Neural cell (in vitro differentiated cells): Measurements from ENCODE around the gene PACS1.

Source experiments
- CTCF ChIP-seq: fragments of 450-650 bp; IDR thresholded peaks from 2 replicates; pipeline ENCODE4 v1.5.1; 2014; ENCODE audit warnings: antibody characterized with exemption, mild to moderate bottlenecking, moderate library complexity; ENCODE audit not compliant: poor library complexity, severe bottlenecking
- EP300 ChIP-seq: fragments of 450-650 bp; conservative IDR thresholded peaks from 2 replicates; pipeline ENCODE4 v1.6.1; 2014; ENCODE audit warnings: antibody characterized with exemption, mild to moderate bottlenecking, moderate library complexity; ENCODE audit not compliant: poor library complexity, severe bottlenecking
- EZH2 ChIP-seq: fragments of 200-600, 300-800 bp; shearing (Covaris generic), sonication (generic); IDR thresholded peaks from 2 replicates; pipeline ENCODE4 v1.6.1; 2014; ENCODE audit warnings: antibody characterized with exemption, low read length, borderline replicate concordance, mild to moderate bottlenecking; ENCODE audit not compliant: insufficient read depth, poor library complexity, severe bottlenecking
- MXI1 ChIP-seq: fragments of 450-650 bp; conservative IDR thresholded peaks from 2 replicates; pipeline ENCODE4 v1.6.1; 2014; ENCODE audit warnings: antibody characterized with exemption, mild to moderate bottlenecking; ENCODE audit not compliant: poor library complexity, severe bottlenecking
- TAF1 ChIP-seq: IDR thresholded peaks from 2 replicates; pipeline ENCODE4 v1.6.1; 2012; ENCODE audit warnings: low read depth

GRCh38 chr11:66071381-66071801, 1.3 kb downstream of the PACS1 start:
- TF ChIP-seq TAF1 (no peak), CTCF (no peak), EP300 (no peak), EZH2 (no peak), MXI1 (no peak)
